Measurements from ENCODE around the gene CYP39A1.

CYP39A1 gene, protein sequence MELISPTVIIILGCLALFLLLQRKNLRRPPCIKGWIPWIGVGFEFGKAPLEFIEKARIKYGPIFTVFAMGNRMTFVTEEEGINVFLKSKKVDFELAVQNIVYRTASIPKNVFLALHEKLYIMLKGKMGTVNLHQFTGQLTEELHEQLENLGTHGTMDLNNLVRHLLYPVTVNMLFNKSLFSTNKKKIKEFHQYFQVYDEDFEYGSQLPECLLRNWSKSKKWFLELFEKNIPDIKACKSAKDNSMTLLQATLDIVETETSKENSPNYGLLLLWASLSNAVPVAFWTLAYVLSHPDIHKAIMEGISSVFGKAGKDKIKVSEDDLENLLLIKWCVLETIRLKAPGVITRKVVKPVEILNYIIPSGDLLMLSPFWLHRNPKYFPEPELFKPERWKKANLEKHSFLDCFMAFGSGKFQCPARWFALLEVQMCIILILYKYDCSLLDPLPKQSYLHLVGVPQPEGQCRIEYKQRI

GRCh38 chr6:46652603-46653438 lies at the start of gene CYP39A1, which contains the start of gene SLC25A27:
Gene CYP39A1 (minus strand): TSS chr6:46652818. CDS start chr6:46652582, 236 bp downstream.
Gene SLC25A27 (plus strand): TSS chr6:46652975. CDS start chr6:46653193, 218 bp downstream.
- DNase-seq: peak; percentile 56

DNA sequence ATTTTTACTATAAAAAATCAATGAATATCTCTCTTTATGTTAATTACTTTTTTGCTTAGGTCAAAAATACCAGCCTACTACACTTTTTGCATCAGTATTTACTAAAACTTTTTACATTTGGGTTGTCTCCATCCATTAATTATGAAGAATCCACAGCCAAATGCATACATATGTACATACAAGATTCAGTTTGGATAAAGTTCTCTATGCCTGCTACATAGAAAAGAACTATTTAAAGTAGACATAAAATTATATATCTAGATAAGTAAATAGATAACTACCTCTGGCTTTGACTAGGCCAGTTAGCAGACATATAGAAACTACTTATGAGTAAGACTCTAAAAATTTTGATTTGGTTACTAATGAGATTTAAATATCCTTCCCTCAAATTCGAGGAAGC lies 47.4 kb upstream of the CYP39A1 start:
- no peak for DNase-seq

DNA sequence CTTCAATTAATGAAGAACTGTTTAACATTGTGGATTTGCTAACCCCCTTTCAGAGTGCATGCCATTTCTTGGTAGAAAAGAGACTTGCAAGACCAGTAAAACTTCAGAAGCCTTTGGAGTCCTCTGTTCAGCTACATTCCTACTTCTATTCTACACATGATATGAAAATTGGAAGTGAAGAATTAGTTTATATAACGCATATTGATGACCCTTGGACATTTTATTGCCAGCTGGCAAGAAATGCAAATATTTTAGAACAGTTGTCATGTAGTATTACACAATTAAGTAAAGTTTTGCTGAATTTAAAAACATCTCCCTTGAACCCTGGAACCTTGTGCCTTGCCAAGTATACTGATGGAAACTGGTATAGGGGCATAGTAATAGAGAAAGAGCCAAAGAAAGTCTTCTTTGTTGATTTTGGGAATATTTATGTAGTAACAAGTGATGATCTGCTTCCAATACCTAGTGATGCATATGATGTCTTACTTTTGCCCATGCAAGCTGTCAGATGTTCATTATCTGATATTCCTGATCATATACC lies 38.4 kb upstream of the CYP39A1 start:
- DNase-seq: no peak

DNA sequence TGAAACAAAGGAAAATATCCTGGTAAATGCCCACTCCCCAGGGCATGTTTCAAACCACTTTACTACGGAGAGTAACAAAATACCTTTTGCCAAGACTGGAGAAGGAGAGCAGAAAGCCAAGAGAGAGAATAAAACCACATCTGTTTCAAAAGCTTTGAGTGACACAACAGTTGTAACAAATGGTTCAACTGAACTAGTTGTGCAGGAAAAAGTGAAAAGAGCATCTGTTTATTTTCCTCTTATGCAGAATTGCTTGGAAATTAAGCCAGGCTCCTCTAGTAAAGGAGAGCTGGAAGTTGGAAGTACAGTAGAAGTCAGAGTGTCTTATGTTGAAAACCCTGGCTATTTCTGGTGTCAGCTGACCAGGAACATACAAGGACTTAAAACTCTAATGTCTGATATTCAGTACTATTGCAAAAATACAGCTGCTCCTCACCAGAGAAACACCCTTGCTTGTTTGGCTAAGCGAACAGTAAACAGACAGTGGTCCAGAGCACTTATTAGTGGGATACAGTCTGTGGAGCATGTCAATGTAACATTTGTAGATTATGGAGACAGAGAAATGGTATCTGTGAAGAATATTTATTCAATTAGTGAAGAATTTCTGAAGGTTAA lies 37.6 kb upstream of the CYP39A1 start:
- DNase-seq: no peak

- DNase-seq: no peak
Measured at GRCh38 chr6:46689657-46690056, 37.0 kb upstream of the CYP39A1 start.

DNA sequence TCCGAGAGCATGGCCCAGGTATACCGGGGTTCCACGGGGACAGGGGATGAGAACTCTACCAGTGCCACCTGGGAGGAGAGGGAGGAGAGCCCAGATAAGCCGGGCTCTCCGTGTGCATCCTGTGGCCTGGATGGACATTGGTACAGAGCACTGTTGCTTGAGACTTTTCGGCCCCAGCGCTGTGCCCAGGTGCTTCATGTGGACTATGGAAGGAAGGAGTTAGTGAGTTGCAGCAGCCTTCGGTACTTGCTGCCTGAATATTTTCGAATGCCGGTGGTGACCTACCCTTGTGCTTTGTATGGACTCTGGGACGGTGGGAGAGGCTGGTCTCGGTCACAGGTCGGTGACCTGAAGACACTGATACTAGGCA lies 36.3 kb upstream of the CYP39A1 start:
- DNase-seq: no peak

DNA sequence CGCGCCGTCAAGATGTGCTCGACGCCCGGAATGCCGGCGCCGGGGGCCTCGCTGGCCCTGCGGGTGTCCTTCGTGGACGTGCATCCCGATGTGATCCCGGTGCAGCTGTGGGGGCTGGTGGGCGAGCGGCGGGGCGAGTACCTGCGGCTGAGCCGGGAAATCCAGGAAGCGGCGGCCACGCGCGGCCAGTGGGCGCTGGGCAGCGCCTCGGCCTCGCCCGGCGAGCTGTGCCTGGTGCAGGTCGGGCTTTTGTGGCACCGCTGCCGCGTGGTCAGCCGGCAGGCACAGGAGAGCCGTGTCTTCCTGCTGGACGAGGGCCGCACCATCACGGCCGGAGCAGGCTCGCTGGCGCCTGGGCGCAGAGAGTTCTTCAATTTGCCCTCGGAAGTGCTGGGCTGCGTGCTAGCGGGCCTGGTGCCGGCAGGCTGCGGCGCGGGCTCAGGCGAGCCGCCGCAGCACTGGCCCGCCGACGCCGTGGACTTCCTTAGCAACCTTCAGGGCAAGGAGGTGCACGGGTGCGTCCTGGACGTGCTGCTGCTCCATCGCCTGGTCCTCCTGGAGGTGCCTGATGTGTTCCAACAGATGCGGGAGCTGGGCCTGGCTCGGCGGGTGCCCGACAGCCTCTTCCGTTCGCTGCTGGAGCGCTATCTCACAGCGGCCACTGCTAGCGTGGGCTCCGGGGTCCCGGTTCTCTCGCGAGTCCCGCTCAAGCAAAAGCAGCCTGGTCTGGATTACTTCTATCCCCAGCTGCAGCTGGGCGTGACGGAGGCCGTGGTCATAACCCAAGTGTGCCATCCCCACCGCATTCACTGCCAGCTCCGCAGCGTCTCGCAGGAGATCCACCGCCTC lies 35.7 kb upstream of the CYP39A1 start:
- DNase-seq: no peak

DNA sequence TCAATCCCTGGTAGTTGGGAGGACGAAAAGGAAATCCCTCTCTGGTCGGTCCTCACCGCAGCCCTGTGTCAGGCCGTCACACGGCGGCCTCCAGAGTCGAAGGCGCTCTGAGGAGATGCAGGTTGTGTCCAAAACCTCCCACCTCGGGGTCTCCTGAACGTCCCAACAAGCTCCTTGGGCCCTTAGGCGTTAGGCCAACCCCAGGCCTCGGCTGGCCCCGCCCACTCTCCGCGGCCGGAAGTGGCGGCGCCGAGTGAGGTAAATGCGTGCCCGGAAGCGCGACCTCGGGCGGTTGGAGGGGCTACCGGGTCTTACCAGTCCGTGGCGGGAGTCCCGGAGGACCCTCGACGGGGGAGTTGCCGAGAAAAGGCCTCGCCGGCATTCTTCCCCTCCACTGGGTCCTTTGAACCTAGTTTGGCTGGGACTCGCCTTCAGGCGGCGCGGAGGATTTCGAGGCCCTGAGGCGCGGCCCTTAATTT lies 35.0 kb upstream of the CYP39A1 start, which contains the start of gene TDRD6:
TSS of gene TDRD6 (plus strand) at position 267 of the 479 bp plus-strand sequence. CDS start 244 bp downstream, outside the sequence.
- DNase-seq: no peak

GRCh38 chr6:46684771-46685170 lies 32.2 kb upstream of the CYP39A1 start:
- DNase-seq: no peak

DNA sequence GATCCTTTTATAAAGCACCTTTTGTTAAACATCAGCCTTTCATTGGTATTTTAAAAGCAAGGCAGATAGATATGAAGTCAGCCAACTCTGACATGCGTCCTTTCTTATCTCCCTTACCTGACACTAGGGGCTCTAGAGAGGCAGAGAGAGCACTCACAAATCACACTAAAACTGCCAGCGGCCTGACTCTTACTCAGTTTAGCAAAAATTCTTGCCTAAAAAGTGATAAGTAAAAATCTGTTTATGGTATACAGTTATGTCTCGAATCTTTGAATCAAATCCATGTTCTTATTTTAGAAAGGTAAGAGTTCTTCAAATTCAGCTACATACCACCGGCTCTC lies 24.7 kb upstream of the CYP39A1 start:
- DNase-seq: no peak

DNA sequence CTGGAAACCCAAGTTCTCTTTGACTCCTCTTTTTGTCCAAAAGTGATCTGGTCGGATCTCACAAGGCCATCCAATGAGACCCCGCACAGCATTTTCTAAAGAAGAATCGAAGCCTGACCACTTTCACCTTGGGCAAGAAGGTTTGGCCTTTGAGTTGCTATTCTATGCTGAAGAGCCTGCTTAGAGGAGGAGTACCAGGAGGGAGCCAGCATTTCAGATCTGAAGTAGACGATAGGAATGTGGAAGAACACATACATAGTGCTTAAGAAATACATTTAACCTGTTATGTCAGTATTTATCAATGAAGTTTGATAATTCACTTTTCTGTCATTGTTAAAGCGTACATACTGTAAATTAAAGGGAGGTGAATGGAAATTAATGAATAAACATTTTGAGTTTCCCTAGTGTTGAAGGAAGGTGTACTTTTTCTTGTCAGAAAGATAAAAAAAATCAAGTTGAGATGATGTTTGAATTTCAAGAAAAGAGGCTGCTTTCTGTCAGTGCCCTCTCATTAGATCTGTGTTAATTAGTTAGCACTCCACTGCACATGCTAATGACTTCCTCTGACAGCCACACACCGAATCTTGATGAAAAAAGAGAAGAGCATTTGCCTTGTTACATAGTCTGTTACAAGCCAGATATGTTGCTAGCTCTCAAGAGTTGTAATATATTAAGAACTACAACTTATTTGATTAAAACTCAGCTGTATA lies 24.1 kb upstream of the CYP39A1 start:
- DNase-seq: no peak

DNA sequence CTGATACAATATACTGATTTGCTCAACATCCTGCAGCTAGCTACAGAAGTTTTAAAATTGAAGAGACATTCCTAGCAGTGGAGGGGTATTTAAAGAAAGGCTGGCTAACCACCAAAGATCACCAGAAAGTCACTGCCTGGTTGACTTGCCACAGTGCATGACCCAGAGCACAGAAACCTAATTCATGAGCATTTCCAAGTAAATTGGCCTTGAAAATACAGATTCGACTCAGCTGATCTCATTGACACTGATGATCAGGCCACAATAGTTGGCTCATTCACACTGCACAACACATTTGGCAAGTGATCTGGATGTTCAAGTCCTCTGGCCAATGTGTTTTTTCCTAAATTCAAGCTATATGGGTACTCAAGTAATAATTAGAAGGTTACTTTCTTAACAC lies 21.8 kb upstream of the CYP39A1 start:
- DNase-seq: no peak

GRCh38 chr6:46667377-46667776 lies 14.8 kb upstream of the CYP39A1 start:
- no peak for DNase-seq

DNA sequence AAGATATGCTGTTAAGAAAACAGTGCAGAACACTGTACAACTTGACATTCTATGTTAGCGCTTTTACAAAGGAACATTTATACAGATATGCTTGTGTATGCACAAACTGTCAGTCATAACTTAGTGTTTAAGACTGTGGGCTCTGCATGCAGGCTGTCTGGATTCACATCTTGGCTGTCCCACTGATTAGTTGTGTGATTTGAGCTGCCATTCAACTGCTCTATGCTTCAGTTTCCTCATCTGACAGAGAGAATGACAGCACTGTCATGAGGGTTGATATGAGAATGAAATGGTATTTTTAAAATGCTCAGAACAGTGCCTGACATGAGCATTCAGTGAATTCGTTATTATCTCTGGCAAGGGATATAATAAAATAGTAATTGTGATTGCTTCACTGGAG lies 8.9 kb upstream of the CYP39A1 start:
- DNase-seq: no peak

- DNase-seq: no peak
Measured at GRCh38 chr6:46657642-46658041, 5.0 kb upstream of the CYP39A1 start.

DNA sequence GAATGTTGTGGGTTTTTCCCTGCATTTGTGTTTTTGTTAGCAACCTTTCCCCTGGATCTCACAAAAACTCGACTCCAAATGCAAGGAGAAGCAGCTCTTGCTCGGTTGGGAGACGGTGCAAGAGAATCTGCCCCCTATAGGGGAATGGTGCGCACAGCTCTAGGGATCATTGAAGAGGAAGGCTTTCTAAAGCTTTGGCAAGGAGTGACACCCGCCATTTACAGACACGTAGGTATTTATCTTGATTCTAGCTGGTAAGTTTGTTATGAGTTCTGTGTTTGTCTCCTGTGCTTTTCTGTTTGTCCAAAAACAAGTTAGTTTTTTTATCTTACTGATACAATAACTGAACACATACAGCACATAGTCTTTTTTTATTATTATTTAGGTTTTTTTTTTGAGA lies 3.2 kb upstream of the CYP39A1 start:
- DNase-seq: no peak

DNA sequence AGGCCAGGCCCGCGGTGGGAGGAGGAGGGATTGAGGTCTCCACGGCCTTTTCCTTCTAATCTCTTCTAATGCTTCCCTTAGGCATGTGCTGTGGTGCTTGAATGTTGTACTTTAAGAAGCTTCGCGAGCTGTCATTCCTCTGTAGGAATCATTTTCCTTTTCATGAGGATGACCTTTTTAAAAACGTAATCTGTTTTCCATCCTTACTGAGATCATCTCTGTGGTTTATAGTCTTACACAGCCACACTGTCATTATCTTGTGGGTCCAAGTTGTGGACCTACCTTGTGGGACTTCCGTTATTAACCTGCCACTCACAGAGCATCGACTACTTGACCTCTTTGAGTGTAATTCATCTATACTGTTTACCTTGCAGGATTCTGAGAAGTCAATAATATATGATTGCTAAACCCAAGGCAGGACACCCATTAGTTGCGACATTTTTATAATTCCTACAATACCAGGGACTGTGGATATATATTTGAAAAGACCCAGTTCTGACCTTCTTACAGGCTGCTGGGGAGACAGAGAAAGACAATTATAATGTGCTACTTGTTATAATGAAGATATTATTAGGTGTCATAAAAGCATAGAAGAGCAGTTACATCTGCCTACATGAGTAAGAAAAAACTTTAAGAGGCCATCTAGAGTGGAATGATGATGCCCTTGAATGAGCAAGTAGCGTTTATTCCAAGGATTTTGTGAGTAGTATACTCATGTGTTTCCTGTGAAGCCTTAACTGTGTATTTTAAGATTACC lies 999 bp upstream of the CYP39A1 start:
- no peak for DNase-seq

DNA sequence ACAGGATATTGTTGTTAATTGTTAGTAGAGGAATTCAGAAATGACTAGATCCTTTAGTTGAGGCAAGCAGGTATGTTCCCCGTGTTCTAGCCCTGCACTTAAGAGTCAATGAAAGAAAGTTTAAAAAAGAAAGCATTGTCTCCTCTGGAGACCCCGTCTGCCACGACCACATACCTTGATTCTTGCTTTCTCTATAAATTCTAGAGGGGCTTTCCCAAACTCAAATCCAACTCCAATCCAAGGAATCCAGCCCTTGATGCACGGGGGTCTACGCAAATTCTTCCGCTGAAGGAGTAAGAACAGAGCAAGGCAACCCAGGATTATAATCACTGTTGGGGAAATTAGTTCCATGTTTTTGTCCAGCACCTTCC lies 401 bp downstream of the CYP39A1 start:
- DNase-seq: no peak

DNA sequence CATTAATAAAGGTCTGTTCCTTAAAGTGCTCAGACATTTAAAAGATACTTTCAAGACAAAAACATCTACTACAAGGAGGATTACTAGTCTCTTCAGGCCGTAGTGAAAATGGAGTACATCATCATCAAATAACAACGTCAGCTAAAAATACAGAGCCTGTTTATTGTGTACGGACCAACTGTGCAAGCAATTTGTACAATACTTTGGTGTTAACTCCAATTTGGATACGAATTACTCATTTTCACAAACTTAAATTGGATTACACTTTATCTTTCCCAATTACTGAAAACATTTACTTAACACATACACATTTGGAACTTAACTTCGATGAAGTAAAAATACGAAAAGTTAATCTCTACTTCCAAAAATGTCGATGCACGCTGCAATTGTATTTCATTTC lies 802 bp downstream of the CYP39A1 start:
- DNase-seq: no peak

DNA sequence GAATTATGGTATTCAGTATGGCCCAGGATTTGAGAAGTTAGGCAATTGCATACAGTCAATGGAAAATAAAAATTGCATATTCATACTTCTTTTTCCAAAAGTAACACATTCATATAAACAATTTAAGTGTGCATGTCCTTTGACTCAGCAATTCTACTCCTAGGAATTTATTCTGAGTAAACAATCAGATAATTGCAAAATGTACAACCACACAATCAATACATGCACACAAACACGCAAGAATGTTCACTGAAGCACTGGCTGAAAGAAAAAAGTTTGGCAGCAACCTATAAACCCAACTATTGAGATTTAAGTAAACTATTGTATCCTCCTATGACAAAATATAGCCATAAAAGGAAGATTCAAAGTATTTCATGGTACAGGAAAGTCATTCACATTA lies 1.6 kb downstream of the CYP39A1 start:
- no peak for DNase-seq
